ENCODE data around the gene RBM28. TPM values are rescaled to one million over a fixed set of nuclear protein-coding genes. Genes with fewer than 3 reads are reported as not detected.

The RBM28 gene
- total RNA-seq, 1 donor from 2014 or later = 56.7 TPM

GRCh38 chr7:128363261-128363721 is 19.6 kb upstream of the RBM28 start:
- H3K36me3 Mint-ChIP-seq (ENCODE audit: insufficient read depth) = no peaks in the 10 kb centered on the region
- H3K4me1 Mint-ChIP-seq (ENCODE audit: low read depth) = peaks cover 8% of the 10 kb centered on the region
- no peak overlapping the region for H3K27ac Mint-ChIP-seq
- TF ChIP-seq, protein P1, sequence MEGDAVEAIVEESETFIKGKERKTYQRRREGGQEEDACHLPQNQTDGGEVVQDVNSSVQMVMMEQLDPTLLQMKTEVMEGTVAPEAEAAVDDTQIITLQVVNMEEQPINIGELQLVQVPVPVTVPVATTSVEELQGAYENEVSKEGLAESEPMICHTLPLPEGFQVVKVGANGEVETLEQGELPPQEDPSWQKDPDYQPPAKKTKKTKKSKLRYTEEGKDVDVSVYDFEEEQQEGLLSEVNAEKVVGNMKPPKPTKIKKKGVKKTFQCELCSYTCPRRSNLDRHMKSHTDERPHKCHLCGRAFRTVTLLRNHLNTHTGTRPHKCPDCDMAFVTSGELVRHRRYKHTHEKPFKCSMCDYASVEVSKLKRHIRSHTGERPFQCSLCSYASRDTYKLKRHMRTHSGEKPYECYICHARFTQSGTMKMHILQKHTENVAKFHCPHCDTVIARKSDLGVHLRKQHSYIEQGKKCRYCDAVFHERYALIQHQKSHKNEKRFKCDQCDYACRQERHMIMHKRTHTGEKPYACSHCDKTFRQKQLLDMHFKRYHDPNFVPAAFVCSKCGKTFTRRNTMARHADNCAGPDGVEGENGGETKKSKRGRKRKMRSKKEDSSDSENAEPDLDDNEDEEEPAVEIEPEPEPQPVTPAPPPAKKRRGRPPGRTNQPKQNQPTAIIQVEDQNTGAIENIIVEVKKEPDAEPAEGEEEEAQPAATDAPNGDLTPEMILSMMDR (IDR thresholded peaks at IDR 0.05; ENCODE audit: unreplicated experiment) = no peak
- no peak overlapping the region for H3K4me3 Mint-ChIP-seq (ENCODE audit: low read depth)
- peaks cover 88% of the 10 kb centered on the region for H3K27me3 Mint-ChIP-seq
- no peaks in the 10 kb centered on the region for H3K9me3 Mint-ChIP-seq (ENCODE audit: low read depth)
- DNase-seq (ENCODE audit: low spot score, unreplicated experiment) = no peak

DNA sequence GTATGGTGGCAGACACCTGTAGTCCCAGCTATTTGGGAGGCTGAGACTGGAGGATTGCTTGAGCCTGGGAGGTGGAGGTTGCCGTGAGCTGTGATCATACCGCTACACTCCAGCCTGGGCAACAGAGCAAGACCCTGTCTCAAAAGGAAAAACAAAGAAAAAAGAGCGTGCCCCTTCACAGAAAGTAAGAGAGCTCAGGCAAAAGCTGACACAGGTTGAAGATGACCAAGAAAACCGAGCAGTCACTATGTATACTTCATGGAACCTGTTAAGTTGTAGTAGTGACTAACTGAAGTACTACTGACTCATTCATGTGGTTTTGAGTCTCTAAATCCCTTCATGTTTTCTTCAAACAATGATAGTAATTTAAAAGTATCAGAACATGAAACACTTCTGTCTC is 19.0 kb upstream of the RBM28 start:
- Mint-ChIP-seq H3K27ac (no peak overlapping the region), H3K4me1 (ENCODE audit: low read depth) (peaks cover 8% of the 10 kb centered on the region), H3K9me3 (ENCODE audit: low read depth) (no peaks in the 10 kb centered on the region), H3K36me3 (ENCODE audit: insufficient read depth) (no peaks in the 10 kb centered on the region), H3K27me3 (peaks cover 93% of the 10 kb centered on the region), H3K4me3 (ENCODE audit: low read depth) (no peak overlapping the region)
- TF ChIP-seq, protein P1 (IDR thresholded peaks at IDR 0.05; ENCODE audit: unreplicated experiment) = no peak
- DNase-seq (ENCODE audit: low spot score, unreplicated experiment) = no peak

DNA sequence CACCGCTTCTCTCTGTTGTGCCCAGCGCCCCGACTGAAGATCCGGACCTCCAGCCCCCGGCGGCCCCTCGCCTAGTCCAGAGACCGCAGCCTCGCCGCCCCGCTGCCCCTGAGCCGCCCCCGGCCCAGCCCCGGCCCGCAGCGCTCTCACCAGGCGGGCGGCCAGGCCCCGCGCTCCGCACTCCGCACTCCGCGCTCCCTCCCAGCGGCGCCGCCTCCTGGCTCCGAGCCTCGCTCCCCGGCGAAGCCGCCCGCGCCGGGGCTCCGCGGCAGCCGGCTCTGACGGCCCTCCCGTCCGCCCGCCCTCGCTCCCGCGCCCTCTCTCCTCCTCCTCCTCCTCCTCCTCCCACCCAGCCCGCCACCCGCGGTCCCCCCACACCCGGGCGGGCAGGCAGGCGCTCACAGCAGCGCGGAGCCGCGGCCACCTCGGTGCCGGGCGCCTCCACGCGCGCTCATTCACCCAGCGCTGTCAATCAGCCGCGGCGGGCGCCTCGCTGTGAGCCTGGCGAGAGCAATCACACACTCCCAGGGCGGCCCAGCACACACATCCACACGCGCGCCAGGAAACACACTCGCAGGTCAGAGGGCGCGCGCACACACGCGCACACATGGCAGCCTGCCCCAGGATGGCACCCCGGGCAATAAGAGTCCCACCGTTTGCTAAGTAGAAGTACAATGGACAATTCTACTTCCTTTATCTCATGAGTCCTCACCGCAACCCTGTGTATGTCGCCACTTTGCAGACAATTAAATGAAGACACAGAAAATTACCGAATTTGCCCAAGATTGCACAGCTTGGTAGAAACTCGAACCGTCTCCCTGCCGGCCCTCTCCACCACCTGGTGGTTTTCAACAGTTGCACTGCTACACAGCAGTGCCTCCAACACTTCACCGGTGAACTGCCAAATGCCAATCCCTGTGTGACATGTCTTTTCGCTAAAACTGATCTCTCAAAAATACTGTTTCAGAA is 18.0 kb upstream of the RBM28 start, which contains the start of gene PRRT4:
TSS of gene PRRT4 (minus strand) at position 280 of the 969 bp plus-strand sequence.
- TF ChIP-seq, protein P1 (IDR thresholded peaks at IDR 0.05; ENCODE audit: unreplicated experiment) = no peak
- Mint-ChIP-seq H3K4me3 (ENCODE audit: low read depth) (peak within 1 kb of the TSS; percentile 68), H3K4me1 (ENCODE audit: low read depth) (peaks cover 13% of the 10 kb centered on the region), H3K27me3 (peaks cover 92% of the 10 kb centered on the region), H3K36me3 (ENCODE audit: insufficient read depth) (no peaks in the 10 kb centered on the region), H3K9me3 (ENCODE audit: low read depth) (no peaks in the 10 kb centered on the region), H3K27ac (peak within 1 kb of the TSS; percentile 62)
- DNase-seq (ENCODE audit: low spot score, unreplicated experiment) = peak; percentile 35

DNA sequence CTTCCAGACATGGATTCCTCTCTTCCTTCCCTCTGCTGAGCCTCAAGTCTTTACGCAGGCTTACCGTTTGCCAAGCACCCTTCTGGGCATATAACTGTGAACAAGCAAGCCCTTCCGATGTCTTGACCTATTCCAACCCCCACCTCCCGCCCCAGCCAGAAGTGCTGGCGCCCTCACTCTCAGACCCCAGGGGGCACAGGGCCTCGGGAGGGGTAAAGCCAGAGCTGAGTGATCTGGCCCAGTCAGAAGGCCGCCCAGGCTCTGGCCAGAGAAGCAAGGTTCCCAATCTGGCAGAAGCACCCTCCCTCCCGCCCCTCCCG is 16.6 kb upstream of the RBM28 start:
- H3K4me1 Mint-ChIP-seq (ENCODE audit: low read depth) = peaks cover 13% of the 10 kb centered on the region
- peak overlapping the region; percentile 3 for H3K4me3 Mint-ChIP-seq (ENCODE audit: low read depth)
- H3K36me3 Mint-ChIP-seq (ENCODE audit: insufficient read depth) = no peaks in the 10 kb centered on the region
- H3K27ac Mint-ChIP-seq = no peak overlapping the region
- DNase-seq (ENCODE audit: low spot score, unreplicated experiment) = no peak
- no peaks in the 10 kb centered on the region for H3K9me3 Mint-ChIP-seq (ENCODE audit: low read depth)
- TF ChIP-seq, protein P1 (IDR thresholded peaks at IDR 0.05; ENCODE audit: unreplicated experiment) = no peak
- peaks cover 85% of the 10 kb centered on the region for H3K27me3 Mint-ChIP-seq

GRCh38 chr7:128359939-128360338 is 16.2 kb upstream of the RBM28 start:
- TF ChIP-seq, protein P1 (IDR thresholded peaks at IDR 0.05; ENCODE audit: unreplicated experiment) = no peak
- H3K27ac Mint-ChIP-seq = no peak overlapping the region
- no peaks in the 10 kb centered on the region for H3K9me3 Mint-ChIP-seq (ENCODE audit: low read depth)
- H3K4me3 Mint-ChIP-seq (ENCODE audit: low read depth) = peak overlapping the region; percentile 3
- DNase-seq (ENCODE audit: low spot score, unreplicated experiment) = no peak
- H3K36me3 Mint-ChIP-seq (ENCODE audit: insufficient read depth) = no peaks in the 10 kb centered on the region
- peaks cover 84% of the 10 kb centered on the region for H3K27me3 Mint-ChIP-seq
- peaks cover 13% of the 10 kb centered on the region for H3K4me1 Mint-ChIP-seq (ENCODE audit: low read depth)
